Panc1 (cell line): ENCODE measurements around the gene NRROS. TPM values are rescaled to one million over a fixed set of nuclear protein-coding genes. Genes with fewer than 3 reads are reported as not detected.

ENCODE experiments used
- ATAC-seq: fragments of 200-7000 bp; cut with Tn5 transposase; 2 replicates; pipeline ENCODE4 v1.9.1; 2020; ENCODE audit warnings: mild to moderate bottlenecking, moderate library complexity
- BruUV-seq: library from RNA; stranded (reverse); fragments of 400-500 nt; replicated peaks from 2 replicates; lab custom pipeline; 2021; lab: Mats Ljungman, UMichigan
- CTCF ChIA-PET: fragments of 300-600 bp; sonication (Branson Sonifier 250); formaldehyde crosslinking; loops from one replicate; lab custom pipeline; 2022; ENCODE audit warnings: antibody characterized with exemption; lab: Charles Lee
- POLR2A ChIA-PET: fragments of 300-600 bp; sonication (Branson Sonifier 250); formaldehyde crosslinking; loops from one replicate; lab custom pipeline; 2022; ENCODE audit warnings: antibody characterized with exemption; lab: Charles Lee
- DNase-seq: peaks from one replicate; pipeline ENCODE4 v3.0.0-alpha.2; 2010; ENCODE audit warnings: low read depth, low spot score
- H3K27ac ChIP-seq: 2 replicates; pipeline ENCODE4 v1.5.1; 2011; ENCODE audit warnings: mild to moderate bottlenecking, low read length, inconsistent platforms
- H3K27me3 ChIP-seq: fragments of 200-500 bp; sonication (Bioruptor generic); 2 replicates; pipeline ENCODE4 v1.6.0; 2014; ENCODE audit warnings: low read length, inconsistent platforms; ENCODE audit not compliant: control insufficient read depth, insufficient read depth
- H3K36me3 ChIP-seq: fragments of 200-500 bp; sonication (Bioruptor generic); 2 replicates; pipeline ENCODE4 v1.5.1; 2014; ENCODE audit warnings: inconsistent platforms, mild to moderate bottlenecking, low read length, moderate library complexity; ENCODE audit not compliant: control insufficient read depth, insufficient read depth
- H3K4me1 ChIP-seq: 2 replicates; pipeline ENCODE4 v1.5.1; 2011; ENCODE audit warnings: inconsistent platforms, mild to moderate bottlenecking, low read length, moderate library complexity; ENCODE audit not compliant: control insufficient read depth, insufficient read depth
- H3K4me3 ChIP-seq, 2 experiments: 2 replicates each; pipeline ENCODE4 v1.5.1; 2011 to 2012; ENCODE audit warnings: low read depth in 2 of 2, low read length in 2 of 2, mild to moderate bottlenecking in 2 of 2, inconsistent platforms in 1 of 2, moderate library complexity in 1 of 2
- H3K9me3 ChIP-seq: fragments of 200-500 bp; sonication (Bioruptor generic); 2 replicates; pipeline ENCODE4 v1.5.1; 2014; ENCODE audit warnings: low read depth, mild to moderate bottlenecking, inconsistent platforms, low read length, moderate library complexity; ENCODE audit not compliant: control insufficient read depth, insufficient read depth
- CTCF ChIP-seq: fragments of 450-650 bp; IDR thresholded peaks from 2 replicates; pipeline ENCODE4 v1.5.1; 2017; ENCODE audit warnings: mild to moderate bottlenecking
- POLR2AphosphoS5 ChIP-seq: IDR thresholded peaks from 2 replicates; pipeline ENCODE4 v1.6.1; 2012; ENCODE audit warnings: mild to moderate bottlenecking, low read depth, low read length, moderate library complexity
- REST ChIP-seq, 2 experiments: IDR thresholded peaks; 2 replicates each; pipeline ENCODE4 v1.6.1; 2011 to 2012; ENCODE audit warnings: low read depth in 2 of 2, control low read depth in 1 of 2, low read length in 1 of 2, mild to moderate bottlenecking in 1 of 2, moderate library complexity in 1 of 2; ENCODE audit not compliant: insufficient read depth in 1 of 2
- SIN3A ChIP-seq: IDR thresholded peaks from 2 replicates; pipeline ENCODE4 v1.6.1; 2012; ENCODE audit warnings: low read depth, mild to moderate bottlenecking, low read length, moderate library complexity, borderline replicate concordance; ENCODE audit not compliant: insufficient read depth
- TCF7L2 ChIP-seq: IDR thresholded peaks from 2 replicates; pipeline ENCODE4 v1.6.1; 2011; ENCODE audit warnings: mild to moderate bottlenecking, low read depth, low read length, inconsistent platforms
- in situ Hi-C: cut with HindIII; loops from 2 replicates; pipeline ENCODE4 v1.10.0; 2016; ENCODE audit warnings: low sequenced_read_pairs, low pct_unique_long_range_greater_than_20kb
- intact Hi-C: fragments of 100-400 bp; cut with micrococcal nuclease; formaldehyde crosslinking; loops from one replicate; pipeline ENCODE4 v1.10.0; 2022; ENCODE audit not compliant: unreplicated experiment
- total RNA-seq: library from RNA; stranded (reverse); gene quantifications from one replicate; pipeline ENCODE4 v1.2.1, GENCODE V29; 2021; ENCODE audit not compliant: unreplicated experiment

Gene NRROS
- total RNA-seq, 1 experiment from 2014 or later: 8.8 TPM

- no peak overlapping the region for H3K27ac ChIP-seq
- in situ Hi-C loops: no loop called here
Observed at GRCh38 chr3:196688349-196688748, 48.9 kb downstream of the NRROS start.

GRCh38 chr3:196689941-196690660, 50.6 kb downstream of the NRROS start:
- ATAC-seq (no peak), DNase-seq (no peak)
- ChIA-PET CTCF (interaction anchor here (0.7 kb wide), 1 partner anchor 1224 kb away, joined by 3 read pairs; no protein-coding TSS in a partner anchor), POLR2A (interaction anchor here (0.6 kb wide), 3 partner anchors 63 to 411 kb away, joined by 4 read pairs; no protein-coding TSS in a partner anchor)
- peaks cover 2% of the 10 kb centered on the region for H3K4me1 ChIP-seq
- H3K4me3 ChIP-seq: no peak overlapping the region
- no peak overlapping the region for H3K27ac ChIP-seq
- in situ Hi-C loops: no loop called here
- BruUV-seq: no TSS peak
- intact Hi-C loops: loop anchor here (5.0 kb wide), 1 partner anchor 153 kb away; no protein-coding TSS in a partner anchor
- H3K36me3 ChIP-seq: no peaks in the 10 kb centered on the region
- H3K27me3 ChIP-seq: no peaks in the 10 kb centered on the region
- H3K9me3 ChIP-seq: no peaks in the 10 kb centered on the region
- TF ChIP-seq TCF7L2 (no peak), SIN3A (no peak), POLR2AphosphoS5 (no peak), REST (IDR thresholded peaks at IDR 0.05; ENCODE audit: insufficient read depth in 1 of 2, low read depth in 2 of 2, low read length in 1 of 2) (no peak)

More at GRCh38 chr3:196688349-196688748, 48.9 kb downstream of the NRROS start:
- H3K27me3 ChIP-seq: no peaks in the 10 kb centered on the region
- TF ChIP-seq SIN3A: no peak
- TF ChIP-seq POLR2AphosphoS5: no peak
- no peak for TF ChIP-seq CTCF
- no peak for TF ChIP-seq TCF7L2
- TF ChIP-seq REST (IDR thresholded peaks at IDR 0.05; ENCODE audit: insufficient read depth in 1 of 2, low read depth in 2 of 2, low read length in 1 of 2): no peak
- H3K9me3 ChIP-seq: no peaks in the 10 kb centered on the region
- BruUV-seq: no TSS peak
- no peaks in the 10 kb centered on the region for H3K36me3 ChIP-seq
- H3K4me3 ChIP-seq: no peak overlapping the region
- intact Hi-C loops: loop anchor here (5.0 kb wide), 1 partner anchor 151 kb away; no protein-coding TSS in a partner anchor
- peaks cover 7% of the 10 kb centered on the region for H3K4me1 ChIP-seq
- CTCF ChIA-PET: no interaction called here
- ATAC-seq (no peak), DNase-seq (no peak)
- POLR2A ChIA-PET: no interaction called here
